CD14-positive monocyte (primary cell): Measurements from ENCODE around the gene SPATA33. TPM values are rescaled to one million over a fixed set of nuclear protein-coding genes. Genes with fewer than 3 reads are reported as not detected.
"Not testable (repeated sequence)": the region's sequence is repeated elsewhere in the genome, so short reads cannot be mapped to it uniquely, and the experiment has no call there.

Experiments
- DNase-seq, 3 donors: peaks; one replicate each; pipeline ENCODE4 v3.0.0-alpha.2; 2011 to 2022
- H2AFZ ChIP-seq: 2 replicates; pipeline ENCODE4 v1.6.0; 2012; ENCODE audit warnings: mild to moderate bottlenecking, low read depth, low read length, inconsistent platforms; ENCODE audit not compliant: insufficient read depth, poor library complexity, severe bottlenecking
- H3K27ac ChIP-seq, 2 donors: 1 replicate in 1 of 2; 2 replicates in 1 of 2; pipeline ENCODE4 v1.5.1; 2012 to 2013; ENCODE audit warnings: low read length in 2 of 2, control low read depth in 1 of 2, inconsistent platforms in 1 of 2, low read depth in 1 of 2, mild to moderate bottlenecking in 1 of 2
- H3K27me3 ChIP-seq, 2 donors: one replicate each; pipeline versions ENCODE4 v1.6.0 to v1.6.1; 2011 to 2013; ENCODE audit warnings: low read length in 2 of 2; ENCODE audit not compliant: control insufficient read depth in 2 of 2, insufficient read depth in 2 of 2
- H3K36me3 ChIP-seq, 2 donors: replicated peaks in 1 of 2; 1 replicate in 1 of 2; 2 replicates in 1 of 2; pipeline versions ENCODE4 v1.5.1 to v1.6.1; 2012 to 2013; ENCODE audit warnings: low read length in 2 of 2, control low read depth in 1 of 2, inconsistent platforms in 1 of 2, mild to moderate bottlenecking in 1 of 2; ENCODE audit not compliant: insufficient read depth in 2 of 2, control insufficient read depth in 1 of 2
- H3K4me1 ChIP-seq, 2 donors: 1 replicate in 1 of 2; 2 replicates in 1 of 2; pipeline versions ENCODE4 v1.5.1 to v1.6.1; 2012 to 2013; ENCODE audit warnings: low read length in 2 of 2, control low read depth in 1 of 2, inconsistent platforms in 1 of 2, mild to moderate bottlenecking in 1 of 2, moderate library complexity in 1 of 2; ENCODE audit not compliant: insufficient read depth in 2 of 2, control insufficient read depth in 1 of 2
- H3K4me2 ChIP-seq: replicated peaks from 2 replicates; pipeline ENCODE3; 2012; ENCODE audit warnings: low read length, moderate library complexity, mild to moderate bottlenecking; ENCODE audit not compliant: poor library complexity, severe bottlenecking; ENCODE audit errors: extremely low read depth
- H3K4me3 ChIP-seq, 3 experiments: fragments of 200-600 bp in 1 of 3; sonication (generic) in 1 of 3; replicated peaks in 1 of 3; 1 replicate in 2 of 3; 2 replicates in 1 of 3; pipeline ENCODE4 v1.5.1; 2011 to 2013; ENCODE audit warnings: low read length in 3 of 3, mild to moderate bottlenecking in 3 of 3, control low read depth in 2 of 3, low read depth in 2 of 3, inconsistent platforms in 1 of 3, moderate library complexity in 1 of 3
- H3K79me2 ChIP-seq: 2 replicates; pipeline ENCODE4 v1.6.0; 2012; ENCODE audit warnings: mild to moderate bottlenecking, control low read depth, inconsistent platforms, low read length, moderate library complexity; ENCODE audit not compliant: insufficient read depth
- H3K9ac ChIP-seq: 2 replicates; pipeline ENCODE4 v1.6.0; 2017; ENCODE audit warnings: low read length, mild to moderate bottlenecking; ENCODE audit not compliant: insufficient read depth, poor library complexity, severe bottlenecking
- H3K9me3 ChIP-seq, 2 donors: replicated peaks in 1 of 2; 1 replicate in 1 of 2; 2 replicates in 1 of 2; pipeline versions ENCODE4 v1.5.1 to v1.6.1; 2012 to 2013; ENCODE audit warnings: low read length in 2 of 2, control low read depth in 1 of 2; ENCODE audit not compliant: control insufficient read depth in 1 of 2, insufficient read depth in 1 of 2
- H4K20me1 ChIP-seq: 2 replicates; pipeline ENCODE4 v1.6.0; 2012; ENCODE audit warnings: mild to moderate bottlenecking, low read length, control low read depth, moderate library complexity; ENCODE audit not compliant: insufficient read depth
- H3K27ac Mint-ChIP-seq, 7 donors: one replicate each; pipeline ENCODE4 v1.8.0; 2020; ENCODE audit warnings: mild to moderate bottlenecking in 7 of 7, mixed read lengths in 7 of 7, moderate library complexity in 6 of 7, inconsistent platforms in 2 of 7
- H3K27me3 Mint-ChIP-seq, 3 donors: one replicate each; pipeline ENCODE4 v1.8.0; 2021 to 2022; ENCODE audit warnings: low read depth in 3 of 3, mild to moderate bottlenecking in 3 of 3, mixed read lengths in 3 of 3, moderate library complexity in 3 of 3, inconsistent platforms in 1 of 3
- H3K36me3 Mint-ChIP-seq, 2 donors: one replicate each; pipeline ENCODE4 v1.8.0; 2020; ENCODE audit warnings: mixed read lengths in 2 of 2, inconsistent platforms in 1 of 2, mild to moderate bottlenecking in 1 of 2
- H3K4me1 Mint-ChIP-seq: one replicate; pipeline ENCODE4 v1.8.0; 2020; ENCODE audit warnings: mild to moderate bottlenecking, mixed read lengths
- H3K4me3 Mint-ChIP-seq, 2 donors: one replicate each; pipeline ENCODE4 v1.8.0; 2020; ENCODE audit warnings: mild to moderate bottlenecking in 2 of 2, mixed read lengths in 2 of 2, moderate library complexity in 1 of 2
- H3K9me3 Mint-ChIP-seq, 7 donors: one replicate each; pipeline ENCODE4 v1.8.0; 2020 to 2022; ENCODE audit warnings: mixed read lengths in 7 of 7, mild to moderate bottlenecking in 6 of 7, moderate library complexity in 6 of 7, inconsistent platforms in 2 of 7
- WGBS: methylation state at CpG from one replicate; pipeline ENCODE4 v1.1.5; 2013; ENCODE audit warnings: missing lambda C conversion rate; ENCODE audit not compliant: insufficient coverage; 5-methylcytosine and 5-hydroxymethylcytosine counted together
- intact Hi-C, 2 donors: fragments of 100-400 bp; cut with micrococcal nuclease; formaldehyde crosslinking; loops; one replicate each; pipeline versions ENCODE4 v1.15.0 to v1.15.1; 2023
- polyA plus RNA-seq, 3 donors: library from polyadenylated mRNA; depleted of rRNA in 1 of 3; unstranded in 2 of 3; stranded (reverse) in 1 of 3; fragments of 300-500 nt in 2 of 3; fragments of >200 nt in 1 of 3; fragmentation: Illumina TruSeq in 2 of 3; gene quantifications; 1 replicate in 2 of 3; 2 replicates in 1 of 3; pipeline ENCODE4 v1.2.3, GENCODE V29; 2012 to 2021
- TF ChIP-seq, protein P1 (sequence below): fragments of 200-600 bp; IDR thresholded peaks from one replicate; pipeline ENCODE4 v1.8.0; 2022; ENCODE audit warnings: antibody characterized with exemption, mild to moderate bottlenecking

Gene SPATA33
- polyA plus RNA-seq, 3 donors = 1.4 to 3.5 (median 1.8) TPM

DNA sequence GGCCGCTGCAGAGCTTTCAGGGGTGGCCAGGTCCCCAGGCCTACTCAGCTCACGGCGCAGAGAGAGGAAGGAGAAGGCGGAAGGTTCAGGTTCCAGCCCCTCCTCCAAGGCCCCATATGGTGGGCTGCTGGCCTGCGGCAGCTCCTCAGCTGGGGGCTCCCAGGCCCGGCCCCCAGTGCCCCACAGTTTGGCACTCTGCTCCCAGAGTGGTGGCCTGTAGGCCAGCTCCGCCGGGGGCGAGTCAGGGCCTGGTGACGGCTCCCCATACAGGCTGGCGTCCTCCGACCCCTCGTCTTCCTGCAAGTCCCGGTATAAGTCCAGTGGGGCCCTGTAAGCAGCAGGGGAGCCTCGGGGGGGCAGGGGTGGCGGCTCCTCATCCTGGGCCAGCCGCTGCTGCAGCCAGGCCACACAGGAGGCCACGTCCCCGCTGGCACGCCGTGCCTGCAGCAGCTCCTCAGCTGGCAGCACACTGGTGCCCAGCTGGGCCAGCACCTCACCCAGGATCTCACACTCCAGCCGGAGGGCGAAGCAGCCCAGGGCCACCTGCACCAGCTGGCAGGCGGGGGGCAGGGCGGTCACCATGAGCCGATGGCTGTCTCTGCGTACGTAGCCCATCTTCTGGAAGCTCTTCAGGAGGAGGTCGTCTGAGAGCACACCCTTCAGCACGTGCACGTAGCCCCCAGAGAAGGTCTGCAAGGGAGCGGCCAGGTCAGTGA lies 40.1 kb downstream of the SPATA33 start:
- Mint-ChIP-seq H3K36me3 (peaks cover 24 to 37% of the 10 kb centered on the region in 2 donors), H3K27ac (no peak overlapping the region), H3K4me3 (no peak overlapping the region), H3K4me1 (peaks cover 13% of the 10 kb centered on the region), H3K27me3 (peaks cover 0 to 7% (median 3%) of the 10 kb centered on the region in 3 donors), H3K9me3 (no peaks in the 10 kb centered on the region)
- H3K27ac ChIP-seq = no peak overlapping the region
- H3K79me2 ChIP-seq = peaks cover 4% of the 10 kb centered on the region
- 94% methylated on average over 27 of the region's 32 CpGs for WGBS
- peaks cover 32 to 36% of the 10 kb centered on the region in 2 donors for H3K36me3 ChIP-seq
- peaks cover 53% of the 10 kb centered on the region for H4K20me1 ChIP-seq
- H3K9me3 ChIP-seq = no peaks in the 10 kb centered on the region
- no peaks in the 10 kb centered on the region for H3K27me3 ChIP-seq
- intact Hi-C loops = no loop called here
- TF ChIP-seq, protein P1, sequence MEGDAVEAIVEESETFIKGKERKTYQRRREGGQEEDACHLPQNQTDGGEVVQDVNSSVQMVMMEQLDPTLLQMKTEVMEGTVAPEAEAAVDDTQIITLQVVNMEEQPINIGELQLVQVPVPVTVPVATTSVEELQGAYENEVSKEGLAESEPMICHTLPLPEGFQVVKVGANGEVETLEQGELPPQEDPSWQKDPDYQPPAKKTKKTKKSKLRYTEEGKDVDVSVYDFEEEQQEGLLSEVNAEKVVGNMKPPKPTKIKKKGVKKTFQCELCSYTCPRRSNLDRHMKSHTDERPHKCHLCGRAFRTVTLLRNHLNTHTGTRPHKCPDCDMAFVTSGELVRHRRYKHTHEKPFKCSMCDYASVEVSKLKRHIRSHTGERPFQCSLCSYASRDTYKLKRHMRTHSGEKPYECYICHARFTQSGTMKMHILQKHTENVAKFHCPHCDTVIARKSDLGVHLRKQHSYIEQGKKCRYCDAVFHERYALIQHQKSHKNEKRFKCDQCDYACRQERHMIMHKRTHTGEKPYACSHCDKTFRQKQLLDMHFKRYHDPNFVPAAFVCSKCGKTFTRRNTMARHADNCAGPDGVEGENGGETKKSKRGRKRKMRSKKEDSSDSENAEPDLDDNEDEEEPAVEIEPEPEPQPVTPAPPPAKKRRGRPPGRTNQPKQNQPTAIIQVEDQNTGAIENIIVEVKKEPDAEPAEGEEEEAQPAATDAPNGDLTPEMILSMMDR = no peak
- no peak overlapping the region for H3K4me2 ChIP-seq
- H3K4me3 ChIP-seq = no peak overlapping the region
- DNase-seq = peak in 1 of 3 donors; percentile 9
- H3K4me1 ChIP-seq = peaks cover 20 to 32% of the 10 kb centered on the region in 2 donors
- no peak overlapping the region for H3K9ac ChIP-seq
- no peak overlapping the region for H2AFZ ChIP-seq

DNA sequence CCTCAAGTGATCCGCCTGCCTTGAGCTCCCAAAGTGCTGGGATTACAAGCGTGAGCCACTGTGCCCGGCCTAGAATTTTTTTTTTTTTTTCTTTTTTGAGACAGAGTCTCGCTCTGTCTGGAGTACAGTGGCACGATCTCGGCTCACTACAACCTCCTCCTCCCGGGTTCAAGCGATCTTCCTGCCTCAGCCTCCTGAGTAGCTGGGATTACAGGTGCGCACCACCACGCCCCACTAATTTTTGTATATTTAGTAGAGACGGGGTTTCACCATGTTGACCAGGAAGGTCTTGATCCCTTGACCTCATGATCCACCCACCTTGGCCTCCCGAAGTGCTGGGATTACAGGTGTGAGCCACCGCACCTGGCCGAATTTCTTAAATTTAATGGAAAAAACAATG lies 41.1 kb downstream of the SPATA33 start:
- H3K4me3 Mint-ChIP-seq, DNase-seq, H3K4me2 ChIP-seq, H3K27me3 Mint-ChIP-seq, H3K27me3 ChIP-seq, H2AFZ ChIP-seq, H3K9me3 ChIP-seq, H3K4me3 ChIP-seq, H3K79me2 ChIP-seq, H3K27ac Mint-ChIP-seq, H3K9ac ChIP-seq, H3K9me3 Mint-ChIP-seq, intact Hi-C loops, H3K27ac ChIP-seq: not testable (repeated sequence)
- Mint-ChIP-seq H3K4me1 (peaks cover 13% of the 10 kb centered on the region), H3K36me3 (peaks cover 18 to 27% of the 10 kb centered on the region in 2 donors)
- 98% methylated on average over 7 of the region's 14 CpGs for WGBS
- peaks cover 20 to 32% of the 10 kb centered on the region in 2 donors for H3K4me1 ChIP-seq
- H3K36me3 ChIP-seq = peaks cover 24 to 28% of the 10 kb centered on the region in 2 donors
- H4K20me1 ChIP-seq = peaks cover 51% of the 10 kb centered on the region

DNA sequence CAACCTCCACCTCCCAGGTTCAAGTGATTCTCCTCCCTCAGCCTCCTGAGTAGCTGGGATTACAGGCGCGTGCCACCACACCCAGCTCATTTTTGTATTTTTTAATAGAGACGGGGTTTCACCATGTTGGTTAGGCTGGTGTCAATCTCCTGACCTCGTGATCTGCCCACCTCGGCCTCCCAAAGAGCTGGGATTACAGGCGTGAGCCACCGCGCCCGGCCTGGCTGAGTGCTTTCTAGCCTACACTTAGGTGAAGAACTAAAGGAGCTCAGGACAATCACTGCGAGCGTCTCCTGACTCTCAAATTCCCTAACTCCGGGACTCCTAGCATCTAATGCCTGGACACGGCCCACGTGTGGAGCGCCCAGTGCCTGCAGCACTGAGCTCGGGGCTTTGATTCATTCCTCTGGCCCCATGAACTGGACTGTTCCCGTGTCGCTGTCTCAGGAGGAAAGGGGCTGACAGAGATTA lies 42.0 kb downstream of the SPATA33 start:
- H3K27me3 ChIP-seq, H3K9me3 Mint-ChIP-seq, H2AFZ ChIP-seq, DNase-seq, H3K9me3 ChIP-seq, H3K79me2 ChIP-seq, H3K9ac ChIP-seq: not testable (repeated sequence)
- intact Hi-C loops = loop anchor here (2.0 to 5.0 kb wide), 2 partner anchors 161 to 173 kb away; partner anchors contain the start of gene TCF25 (in 1 of the 2)
- Histone ChIP-seq H3K36me3 (peaks cover 16 to 19% of the 10 kb centered on the region in 2 donors), H3K4me1 (peaks cover 20 to 32% of the 10 kb centered on the region in 2 donors), H3K4me3 (peak overlapping the region in 2 of 3 experiments; percentile 75 to 82), H3K27ac (peak overlapping the region in 1 of 2 donors; percentile 50), H4K20me1 (peaks cover 42% of the 10 kb centered on the region), H3K4me2 (peak overlapping the region; percentile 96)
- peaks cover 13% of the 10 kb centered on the region for H3K4me1 Mint-ChIP-seq
- H3K4me3 Mint-ChIP-seq = peak overlapping the region; percentile 67 to 78
- H3K27ac Mint-ChIP-seq = peak overlapping the region in 5 of 7 donors; percentile 24 to 92 (median 74)
- H3K36me3 Mint-ChIP-seq = peaks cover 15 to 19% of the 10 kb centered on the region in 2 donors
- peaks cover 4 to 11% (median 9%) of the 10 kb centered on the region in 3 donors for H3K27me3 Mint-ChIP-seq
- 69% methylated on average over 16 of the region's 18 CpGs for WGBS
